HG02970 (cell line): ENCODE measurements around the gene APOL2.
"Not testable (repeated sequence)": the region's sequence is repeated elsewhere in the genome, so short reads cannot be mapped to it uniquely, and the experiment has no call there.

Experiments used
- ATAC-seq: cut with Tn5 transposase; IDR thresholded peaks from one replicate; pipeline ENCODE4 v1.9.1; 2021; ENCODE audit warnings: mild to moderate bottlenecking, moderate library complexity, moderate number of reproducible peaks; ENCODE audit not compliant: unreplicated experiment, low FRiP score

Gene APOL2

DNA sequence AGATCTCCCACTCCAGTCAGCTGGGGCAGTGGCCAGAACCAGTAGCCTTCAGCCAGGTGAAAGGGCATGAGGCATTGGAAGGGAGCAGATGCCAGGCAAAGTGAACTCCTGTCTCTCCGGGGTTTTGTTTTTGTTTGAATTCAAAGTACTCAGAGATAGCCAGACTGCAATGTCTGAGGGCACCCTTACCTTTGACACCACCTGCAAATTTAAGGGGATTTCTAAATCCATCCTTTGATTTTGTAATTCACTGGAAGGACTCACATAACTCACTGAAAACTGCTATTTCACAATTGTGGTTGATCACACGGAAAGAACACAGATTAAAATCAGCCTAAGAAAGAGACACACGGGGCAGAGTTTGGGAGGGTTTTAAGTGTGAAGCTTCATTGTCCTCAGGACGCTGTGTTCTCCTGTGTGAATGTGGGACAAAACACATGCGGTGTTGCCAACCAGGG lies 23.9 kb upstream of the APOL2 start:
- not testable (repeated sequence) for ATAC-seq

GRCh38 chr22:36262307-36262706 lies 23.0 kb upstream of the APOL2 start:
- ATAC-seq: not testable (repeated sequence)

DNA sequence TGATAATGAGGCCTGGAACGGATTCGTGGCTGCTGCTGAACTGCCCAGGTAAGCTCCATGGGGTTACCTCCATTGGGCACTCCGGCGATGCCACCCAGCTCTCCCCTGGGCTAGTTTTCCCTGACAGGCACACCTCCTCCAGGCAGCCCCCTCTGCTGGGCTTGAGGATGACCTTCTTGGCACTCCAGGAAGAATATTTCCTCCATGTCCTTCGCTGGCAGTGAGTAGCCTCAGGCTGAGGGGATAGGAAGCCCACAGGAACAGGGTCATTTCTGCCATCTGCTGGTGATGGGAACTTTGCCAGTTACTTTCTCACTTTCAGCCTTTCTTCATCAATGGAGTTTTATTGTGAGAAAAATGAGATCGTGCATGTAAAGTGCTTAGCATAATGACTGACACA lies 22.3 kb upstream of the APOL2 start:
- ATAC-seq: not testable (repeated sequence)

DNA sequence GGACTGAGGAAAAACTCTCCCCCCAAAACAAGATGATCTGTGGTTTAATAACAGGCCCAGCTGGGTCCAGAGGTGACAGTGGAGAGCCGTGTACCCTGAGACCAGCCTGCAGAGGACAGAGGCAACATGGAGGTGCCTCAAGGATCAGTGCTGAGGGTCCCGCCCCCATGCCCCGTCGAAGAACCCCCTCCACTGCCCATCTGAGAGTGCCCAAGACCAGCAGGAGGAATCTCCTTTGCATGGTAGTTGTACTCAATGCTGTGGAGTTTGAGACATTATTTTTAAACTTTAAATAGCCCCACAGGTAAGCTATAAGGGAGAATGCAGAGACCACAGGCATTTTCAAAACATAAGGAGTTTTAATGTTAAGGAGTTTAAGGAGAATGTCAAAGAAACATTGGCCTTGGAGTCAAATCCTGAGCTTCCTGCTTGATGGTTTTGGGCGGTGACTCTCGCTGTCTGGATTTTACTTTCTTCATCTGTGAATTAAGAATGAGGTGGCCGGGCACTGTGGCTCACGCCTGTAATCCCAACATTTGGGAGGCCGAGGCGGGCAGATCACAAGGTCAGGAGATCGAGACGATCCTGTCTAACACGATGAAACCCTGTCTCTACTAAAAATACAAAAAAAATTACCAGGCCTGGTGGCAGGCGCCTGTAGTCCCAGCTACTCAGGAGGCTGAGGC lies 20.4 kb upstream of the APOL2 start:
- ATAC-seq: no peak

DNA sequence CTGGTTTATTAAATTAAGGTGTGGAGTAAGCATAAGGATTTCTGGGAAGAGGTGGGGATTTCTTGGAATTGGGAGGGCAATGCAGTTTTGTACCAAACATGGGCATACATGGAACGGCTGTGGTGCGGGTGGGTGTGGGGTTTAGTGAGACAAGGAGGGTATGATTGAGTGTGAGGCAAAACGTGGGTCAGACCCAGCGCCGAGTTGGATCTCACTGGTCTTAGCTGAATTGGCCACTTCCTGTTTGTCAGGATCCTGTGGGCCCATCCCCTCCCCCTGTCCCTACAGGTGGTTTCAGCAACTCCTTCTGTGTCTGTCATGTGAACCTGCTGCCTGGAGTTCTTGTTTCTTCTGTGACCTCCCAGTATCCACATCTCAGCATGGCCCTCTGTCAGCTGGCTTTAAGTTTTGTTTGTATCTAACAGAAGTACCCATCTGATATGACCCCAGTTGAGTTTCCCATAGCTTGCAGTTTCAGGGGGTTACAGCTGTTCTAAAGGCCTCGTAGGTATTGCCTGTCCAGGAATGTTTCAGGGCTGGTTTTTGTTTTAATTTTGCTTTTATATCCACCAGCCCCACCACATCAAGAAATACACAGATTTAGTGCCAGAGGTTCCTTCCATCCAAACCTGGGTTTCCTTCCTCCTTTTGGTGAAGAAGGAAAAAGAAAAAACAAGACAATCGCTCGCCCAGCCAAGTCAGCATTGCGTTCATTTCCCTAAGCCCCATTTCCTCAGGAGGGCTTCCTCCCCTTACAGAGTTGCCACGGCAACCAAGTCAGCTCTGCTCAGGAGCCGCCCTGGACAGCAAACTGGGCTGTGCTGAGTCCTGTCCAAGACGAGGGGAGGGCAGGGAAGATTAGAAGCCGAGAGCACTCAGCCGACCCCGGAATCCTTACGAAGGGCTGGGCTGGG lies 19.6 kb upstream of the APOL2 start:
- no peak for ATAC-seq

DNA sequence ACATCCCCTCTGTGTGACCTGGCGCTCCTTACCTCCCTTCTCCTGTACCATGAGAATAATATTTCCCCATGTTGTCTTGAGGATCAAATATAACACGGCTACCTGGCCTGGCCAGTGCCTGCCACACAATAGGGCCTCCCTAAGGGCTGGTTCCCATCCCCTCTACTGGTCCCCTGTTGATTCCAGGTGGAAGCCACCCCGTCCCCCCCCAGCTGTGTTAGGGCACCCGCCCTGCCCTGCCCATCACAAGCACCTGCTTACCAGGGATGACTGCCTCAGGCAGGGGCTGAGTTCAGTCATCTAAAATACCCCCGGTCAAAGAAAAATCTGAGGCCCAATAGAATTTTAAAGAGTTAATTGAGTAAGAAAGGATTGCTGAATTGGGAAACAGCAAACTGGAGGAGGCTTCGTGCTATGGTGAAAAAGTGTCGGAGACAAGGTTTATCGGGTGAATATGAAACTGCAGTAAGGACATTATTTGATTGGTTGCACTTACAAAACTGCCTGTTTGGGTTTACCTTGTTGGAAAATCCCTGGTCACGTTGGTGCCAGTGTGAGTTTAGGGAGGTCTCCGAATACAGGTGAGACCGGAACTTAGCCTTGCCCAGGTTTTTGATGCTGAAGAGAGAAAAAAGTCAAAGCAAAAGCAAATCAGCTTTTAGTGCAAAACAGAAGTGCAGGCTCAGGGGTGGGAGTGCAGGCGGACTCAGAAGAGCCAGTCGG lies 18.8 kb upstream of the APOL2 start:
- no peak for ATAC-seq

- no peak for ATAC-seq
Observed at GRCh38 chr22:36257308-36257707, 18.0 kb upstream of the APOL2 start.

DNA sequence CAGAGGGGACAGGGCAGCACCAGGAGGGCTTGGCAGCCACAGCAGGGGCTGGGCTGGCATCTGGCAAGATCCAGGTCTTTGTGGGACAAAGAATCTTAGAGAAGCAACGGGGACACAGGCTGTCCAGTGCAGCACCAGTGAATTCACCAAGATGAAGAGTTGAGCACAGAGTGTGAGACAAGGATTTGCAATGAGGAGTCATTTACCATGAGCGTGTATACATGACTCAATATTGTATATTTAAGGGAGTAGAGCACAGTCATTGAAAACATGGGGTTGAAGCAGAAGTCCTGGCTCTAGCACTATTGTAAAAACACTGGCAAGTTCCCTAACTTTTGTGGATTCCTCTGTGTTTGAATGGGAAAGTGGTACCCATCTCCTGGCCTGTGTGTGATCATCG lies 17.2 kb upstream of the APOL2 start:
- no peak for ATAC-seq

DNA sequence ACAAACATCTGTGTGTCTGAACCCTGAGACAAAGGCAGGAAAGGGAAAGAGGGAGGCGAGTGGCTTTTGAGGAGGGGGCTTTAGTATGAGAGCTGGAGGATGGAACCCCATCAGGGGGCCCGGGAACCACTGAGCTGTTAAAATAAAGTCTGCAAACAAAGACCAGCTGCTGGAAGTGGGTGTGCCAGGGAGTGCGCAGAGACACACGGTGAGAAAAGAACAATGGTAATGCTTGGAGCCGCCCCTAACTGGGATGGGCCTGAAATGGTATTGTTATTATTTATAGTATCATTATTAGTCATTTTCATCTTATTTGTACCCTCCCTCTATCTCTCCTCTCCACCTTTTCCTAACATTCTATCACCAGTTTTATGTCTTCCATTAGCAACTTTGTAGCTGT lies 16.2 kb upstream of the APOL2 start:
- not testable (repeated sequence) for ATAC-seq

GRCh38 chr22:36253523-36254490 lies 14.5 kb upstream of the APOL2 start:
- no peak for ATAC-seq

DNA sequence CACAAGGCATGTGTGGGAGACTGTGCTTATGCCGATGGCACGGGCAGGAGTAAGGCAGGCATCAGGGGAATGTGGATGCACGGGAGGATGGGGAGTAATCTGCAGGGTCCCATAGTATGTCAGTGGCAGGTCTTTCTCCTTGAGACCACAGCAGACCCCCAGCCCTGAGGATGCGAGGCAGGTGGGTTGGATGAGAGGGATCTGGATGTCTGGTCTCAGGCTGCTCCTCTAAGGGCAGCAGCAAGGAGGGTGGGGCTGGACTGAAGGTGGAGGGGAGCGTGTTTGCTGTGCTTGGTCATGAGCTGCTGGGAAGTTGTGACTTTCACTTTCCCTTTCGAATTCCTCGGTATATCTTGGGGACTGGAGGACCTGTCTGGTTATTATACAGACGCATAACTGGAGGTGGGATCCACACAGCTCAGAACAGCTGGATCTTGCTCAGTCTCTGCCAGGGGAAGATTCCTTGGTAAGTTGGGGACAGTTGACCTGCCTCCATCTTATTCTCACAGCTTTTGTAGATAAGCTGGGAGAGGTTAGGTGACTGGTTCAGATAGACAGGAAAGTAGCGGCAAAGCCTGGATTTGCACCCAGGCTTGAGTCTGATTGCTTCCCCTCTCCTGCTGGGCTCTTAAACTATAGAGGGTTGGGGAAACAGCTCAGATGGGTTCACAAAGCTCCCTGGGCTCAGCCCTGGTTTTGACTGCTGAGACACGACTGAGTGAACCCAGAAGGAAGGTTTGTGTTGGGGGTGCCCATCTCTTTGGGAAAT lies 13.6 kb upstream of the APOL2 start, which contains the start of gene APOL1:
APOL1 (plus strand) TSS at position 380 of the 769 bp plus-strand sequence. CDS start 1,823 bp downstream, outside the sequence.
- ATAC-seq: no peak

DNA sequence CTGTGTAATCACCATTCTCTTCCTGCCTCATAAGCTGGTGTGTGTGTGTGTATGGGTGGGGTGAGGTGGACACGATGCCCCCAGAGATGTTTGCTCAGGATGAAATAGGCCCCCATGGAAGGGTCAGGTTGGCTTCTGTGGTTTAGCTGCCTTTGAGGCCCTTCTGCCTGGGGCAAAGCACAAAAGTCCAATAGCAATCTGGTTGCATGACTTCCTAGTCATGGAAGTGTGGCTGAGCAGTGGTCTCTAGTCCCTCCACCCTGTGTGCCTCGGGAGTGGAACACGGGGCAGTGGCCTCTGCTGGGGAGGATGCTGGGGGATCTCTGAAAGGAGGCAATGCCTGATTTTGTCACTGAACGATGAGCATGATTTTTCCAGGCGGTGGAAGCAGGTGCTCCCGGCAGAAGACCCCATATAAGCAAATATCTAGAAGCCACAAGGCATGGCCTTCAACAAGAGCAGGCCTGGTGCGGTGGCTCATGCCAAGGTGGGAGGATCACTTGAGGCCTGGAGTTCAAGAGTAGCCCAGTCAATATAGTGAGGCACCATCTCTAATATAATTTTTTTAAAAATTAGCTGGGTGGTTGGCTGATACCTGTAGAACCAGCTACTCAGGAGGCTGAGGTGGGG lies 12.8 kb upstream of the APOL2 start:
- not testable (repeated sequence) for ATAC-seq

GRCh38 chr22:36250292-36250960 lies 11.1 kb upstream of the APOL2 start:
- not testable (repeated sequence) for ATAC-seq

DNA sequence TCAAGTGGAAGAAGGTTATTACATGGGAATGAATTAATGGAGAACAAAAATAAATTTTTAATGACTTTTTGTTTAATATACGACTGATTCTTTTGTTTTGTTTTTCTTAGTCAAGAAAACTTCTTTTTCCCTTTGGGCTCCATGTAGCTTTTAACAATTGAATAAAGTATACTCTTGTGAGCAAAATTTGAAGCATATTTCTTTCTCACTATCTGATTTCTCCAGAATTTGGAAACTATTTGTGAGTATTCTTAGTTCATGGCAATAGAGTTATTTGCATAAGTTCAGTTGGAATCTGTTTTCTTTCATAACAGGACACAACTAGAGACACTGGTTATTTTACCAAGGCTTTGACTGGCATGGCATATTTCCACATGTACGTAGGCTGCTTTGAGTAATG lies 9.8 kb upstream of the APOL2 start:
- no peak for ATAC-seq

DNA sequence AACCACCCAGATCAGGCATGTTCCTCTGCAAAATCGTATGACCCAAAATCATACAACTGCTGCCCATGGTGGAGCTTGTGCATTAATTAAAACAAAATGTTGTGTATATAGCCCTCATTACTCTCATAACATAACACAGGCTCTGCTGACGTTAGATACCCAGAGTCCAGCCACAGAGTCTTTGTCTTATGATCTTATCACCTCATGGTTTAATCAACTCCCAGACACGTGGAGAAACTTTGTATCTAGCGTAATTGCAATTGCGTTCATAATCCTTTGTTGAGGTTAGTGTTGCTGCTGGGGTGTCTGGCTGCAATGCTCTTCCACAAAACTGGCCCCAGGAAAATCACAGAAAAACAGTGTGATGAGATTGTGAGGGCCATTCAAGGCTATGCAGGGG lies 8.6 kb upstream of the APOL2 start:
- ATAC-seq: no peak

GRCh38 chr22:36246718-36247117 lies 7.4 kb upstream of the APOL2 start:
- ATAC-seq: no peak

GRCh38 chr22:36245805-36246356 lies 6.6 kb upstream of the APOL2 start:
- ATAC-seq: no peak
